GM12878 (cell line): Measurements from ENCODE around the gene TGFB3.

ENCODE experiments used
- MTA2 ChIP-seq: fragments of 450-650 bp; IDR thresholded peaks from 2 replicates; pipeline ENCODE4 v1.6.1; 2016; ENCODE audit warnings: low read depth, mild to moderate bottlenecking, moderate library complexity
- NFYA ChIP-seq: IDR thresholded peaks from 2 replicates; pipeline ENCODE4 v1.6.1; 2011; ENCODE audit warnings: low read depth, mild to moderate bottlenecking, low read length, improper control_type of control experiment, borderline replicate concordance
- YY1 ChIP-seq: IDR thresholded peaks from 2 replicates; pipeline ENCODE4 v1.6.1; 2011; ENCODE audit warnings: low read depth, mild to moderate bottlenecking, low read length

GRCh38 chr14:76007379-76007778 is 25.6 kb upstream of the TGFB3 start:
- TF ChIP-seq NFYA: no peak
- TF ChIP-seq MTA2: no peak
- TF ChIP-seq YY1: no peak
